Transverse colon (tissue), 4 donors: Measurements from ENCODE around the gene SLC35F1. TPM values are rescaled to one million over a fixed set of nuclear protein-coding genes. Genes with fewer than 3 reads are reported as not detected.

Experiments
- DNase-seq: peaks from one replicate; pipeline ENCODE4 v3.0.0-alpha.2; 2019
- H3K27ac ChIP-seq, 4 donors: fragments of 200-600 bp; sonication (generic); 2 replicates each; pipeline ENCODE4 v1.5.1; 2016 to 2018; ENCODE audit warnings: inconsistent platforms in 4 of 4
- H3K27me3 ChIP-seq: fragments of 200-600 bp; sonication (generic); 2 replicates; pipeline ENCODE4 v1.5.1; 2017; ENCODE audit warnings: inconsistent platforms
- H3K36me3 ChIP-seq, 4 donors: fragments of 200-600 bp; sonication (generic); 2 replicates each; pipeline ENCODE4 v1.5.1; 2017 to 2019; ENCODE audit warnings: inconsistent platforms in 4 of 4
- H3K4me1 ChIP-seq, 4 donors: fragments of 200-600 bp; sonication (generic); 2 replicates each; pipeline ENCODE4 v1.5.1; 2017 to 2020; ENCODE audit warnings: inconsistent platforms in 4 of 4
- H3K4me3 ChIP-seq, 4 donors: fragments of 200-600 bp; sonication (generic); 1 replicate in 1 of 4; 2 replicates in 3 of 4; pipeline versions ENCODE4 v1.5.1 to v1.6.1; 2017 to 2019; ENCODE audit warnings: inconsistent platforms in 4 of 4
- H3K9me3 ChIP-seq, 2 donors: fragments of 200-600 bp; sonication (generic); 2 replicates each; pipeline ENCODE4 v1.5.1; 2017 to 2019; ENCODE audit warnings: inconsistent platforms in 2 of 2
- CTCF ChIP-seq, 5 experiments: fragments of 200-600 bp in 3 of 5; fragments of 450-650 bp in 2 of 5; sonication (generic) in 3 of 5; IDR thresholded peaks; 1 replicate in 2 of 5; 2 replicates in 3 of 5; pipeline ENCODE4 v1.5.1; 2016 to 2017; ENCODE audit warnings: antibody characterized with exemption in 5 of 5, inconsistent platforms in 3 of 5, mild to moderate bottlenecking in 2 of 5, moderate library complexity in 1 of 5
- EP300 ChIP-seq: sonication (generic); formaldehyde crosslinking; IDR thresholded peaks from one replicate; pipeline ENCODE4 v1.6.1; 2017; ENCODE audit warnings: antibody characterized with exemption, low read depth
- POLR2A ChIP-seq: fragments of 450-650 bp; IDR thresholded peaks from one replicate; pipeline ENCODE4 v1.6.1; 2016; ENCODE audit warnings: antibody characterized with exemption, mild to moderate bottlenecking, moderate library complexity
- POLR2AphosphoS5 ChIP-seq, 3 donors: sonication (generic); formaldehyde crosslinking; IDR thresholded peaks; one replicate each; pipeline ENCODE4 v1.6.1; 2016; ENCODE audit warnings: antibody characterized with exemption in 3 of 3
- WGBS, 2 donors: methylation state at CpG; one replicate each; pipeline ENCODE4 v1.1.5; 2018; ENCODE audit warnings: low coverage in 1 of 2; 5-methylcytosine and 5-hydroxymethylcytosine counted together
- in situ Hi-C, 4 donors: fragments of 200-750 bp; cut with MboI; loops; one replicate each; pipeline versions ENCODE4 v1.15.0 to v1.15.1; 2017; ENCODE audit warnings: low sequenced_read_pairs in 3 of 4, low pct_ligation_motif_present in 1 of 4, low pct_unique_long_range_greater_than_20kb in 1 of 4
- intact Hi-C: fragments of 100-400 bp; cut with DNase I; formaldehyde crosslinking; loops from one replicate; pipeline ENCODE4 v1.15.1; 2023; ENCODE audit warnings: low total_unique reads
- total RNA-seq, 4 donors: library from RNA; depleted of rRNA; stranded (reverse); fragments of >200 nt; gene quantifications; one replicate each; pipeline ENCODE4 v1.1.0, GENCODE V29; 2016

The SLC35F1 gene
- total RNA-seq, 4 donors from 2014 or later: 0.37 to 1.1 (median 0.71) TPM

DNA sequence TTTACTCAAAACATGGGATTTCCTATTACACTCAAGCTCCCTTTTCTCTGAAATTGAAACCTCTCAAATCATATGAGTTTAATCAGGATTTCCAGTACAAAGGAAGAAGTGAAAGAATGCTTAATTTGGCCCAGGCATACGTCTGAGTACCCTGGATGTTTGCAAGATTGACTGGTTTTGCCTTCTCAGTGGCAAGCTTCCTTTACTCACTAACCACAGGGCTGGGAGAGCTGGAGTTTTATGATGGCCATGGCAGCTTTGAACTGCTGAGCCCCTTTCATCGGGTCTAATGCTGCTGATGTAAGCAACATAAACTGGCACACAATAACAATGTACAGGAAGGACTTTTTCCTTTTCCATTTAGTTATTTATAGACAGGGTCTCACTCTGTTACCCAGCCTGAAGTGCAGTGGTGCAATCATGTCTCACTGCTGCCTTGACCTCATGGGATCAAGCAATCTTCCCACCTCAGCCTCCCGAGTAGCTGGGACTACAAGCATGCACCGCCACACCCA, 194.8 kb downstream of the SLC35F1 start:
- no peaks in the 10 kb centered on the region for H3K27me3 ChIP-seq
- DNase-seq: no peak
- no peaks in the 10 kb centered on the region for H3K4me1 ChIP-seq
- no peak for TF ChIP-seq POLR2A
- TF ChIP-seq POLR2AphosphoS5 (IDR thresholded peaks at IDR 0.05): no peak
- TF ChIP-seq CTCF (IDR thresholded peaks at IDR 0.05): no peak
- no peak for TF ChIP-seq EP300
- H3K4me3 ChIP-seq: no peak overlapping the region
- H3K36me3 ChIP-seq: no peaks in the 10 kb centered on the region
- intact Hi-C loops (no loop called here), in situ Hi-C loops (no loop called here)
- WGBS, 2 donors: 40 to 48% methylated on average over 4 of the region's 4 CpGs
- no peaks in the 10 kb centered on the region for H3K9me3 ChIP-seq
- H3K27ac ChIP-seq: no peak overlapping the region

GRCh38 chr6:118102401-118102800, 195.3 kb downstream of the SLC35F1 start:
- WGBS, 2 donors: 53% methylated on average over 2 of the region's 2 CpGs; no CpG with 5 or more reads in 1 of the 2 donors
- no peak for DNase-seq

GRCh38 chr6:118103381-118104146, 196.5 kb downstream of the SLC35F1 start:
- Histone ChIP-seq H3K36me3 (no peaks in the 10 kb centered on the region), H3K4me1 (no peaks in the 10 kb centered on the region), H3K9me3 (no peaks in the 10 kb centered on the region), H3K4me3 (no peak overlapping the region), H3K27ac (no peak overlapping the region), H3K27me3 (no peaks in the 10 kb centered on the region)
- WGBS, 2 donors: 47 to 69% methylated on average over 2 to 5 of the region's 5 CpGs
- TF ChIP-seq POLR2AphosphoS5 (IDR thresholded peaks at IDR 0.05) (no peak), POLR2A (no peak), EP300 (no peak), CTCF (IDR thresholded peaks at IDR 0.05) (no peak)
- DNase-seq: no peak
- intact Hi-C loops: no loop called here
- in situ Hi-C loops: no loop called here

More at GRCh38 chr6:118102401-118102800, 195.3 kb downstream of the SLC35F1 start:
- TF ChIP-seq EP300 (no peak), POLR2AphosphoS5 (IDR thresholded peaks at IDR 0.05) (no peak), POLR2A (no peak), CTCF (IDR thresholded peaks at IDR 0.05) (no peak)
- in situ Hi-C loops: no loop called here
- no peaks in the 10 kb centered on the region for H3K9me3 ChIP-seq
- intact Hi-C loops: no loop called here
- H3K4me1 ChIP-seq: no peaks in the 10 kb centered on the region
- H3K4me3 ChIP-seq: no peak overlapping the region
- H3K36me3 ChIP-seq: no peaks in the 10 kb centered on the region
- H3K27me3 ChIP-seq: no peaks in the 10 kb centered on the region
- no peak overlapping the region for H3K27ac ChIP-seq

DNA sequence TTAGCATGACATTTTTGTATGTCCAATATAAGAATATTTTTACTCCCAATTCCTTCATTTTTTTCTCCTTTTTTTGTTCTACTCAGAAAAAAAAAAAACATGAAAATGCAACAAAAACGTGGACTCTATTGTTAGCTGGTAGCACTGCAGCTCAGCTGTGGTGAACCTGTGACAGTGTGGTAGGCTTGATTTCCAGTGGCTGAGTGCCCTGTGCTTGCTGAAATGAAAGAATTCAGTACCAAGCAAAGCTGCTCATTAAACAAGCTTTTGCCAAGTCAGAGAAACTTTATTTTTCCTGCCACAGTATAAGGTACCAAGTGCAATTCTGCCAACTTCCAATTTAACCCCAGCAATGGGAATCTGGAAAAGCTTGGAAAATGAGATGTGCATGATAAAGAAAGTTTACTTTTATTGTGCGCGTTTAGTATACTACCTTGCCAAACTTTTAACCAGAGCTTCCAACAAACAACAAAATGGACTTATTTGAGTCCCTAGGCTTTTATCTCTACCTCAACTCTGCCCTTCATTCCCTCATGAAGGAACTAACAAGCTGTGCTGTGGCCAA, 215.2 kb downstream of the SLC35F1 start:
- TF ChIP-seq POLR2AphosphoS5 (IDR thresholded peaks at IDR 0.05) (no peak), POLR2A (no peak), EP300 (no peak), CTCF (IDR thresholded peaks at IDR 0.05) (no peak)
- in situ Hi-C loops: no loop called here

More for the DNA sequence above, 215.2 kb downstream of the SLC35F1 start:
- no peak for DNase-seq
- H3K36me3 ChIP-seq: no peaks in the 10 kb centered on the region
- H3K27me3 ChIP-seq: no peaks in the 10 kb centered on the region
- no peaks in the 10 kb centered on the region for H3K4me1 ChIP-seq
- no peak overlapping the region for H3K4me3 ChIP-seq
- intact Hi-C loops: no loop called here
- H3K27ac ChIP-seq: no peak overlapping the region
- no peaks in the 10 kb centered on the region for H3K9me3 ChIP-seq
- 64 to 67% methylated on average over 3 of the region's 3 CpGs for WGBS, 2 donors
